HCT116 (cell line): ENCODE data around the gene CCDC160. TPM values are rescaled to one million over a fixed set of nuclear protein-coding genes. Genes with fewer than 3 reads are reported as not detected.

Source experiments
- ATAC-seq: fragments of 200-7000 bp; cut with Tn5 transposase; 2 replicates; pipeline ENCODE4 v1.9.1; 2020; ENCODE audit warnings: mild to moderate bottlenecking, moderate library complexity
- BruUV-seq: library from RNA; stranded (reverse); fragments of 400-500 nt; replicated peaks from 2 replicates; lab custom pipeline; 2021; lab: Mats Ljungman, UMichigan
- CTCF ChIA-PET: fragments of 300-600 bp; sonication (Branson Sonifier 250); formaldehyde crosslinking; loops from one replicate; lab custom pipeline; 2021; ENCODE audit warnings: antibody characterized with exemption; lab: Charles Lee
- POLR2A ChIA-PET: fragments of 300-600, 350-600 bp; sonication (Branson Sonifier 250); formaldehyde crosslinking; loops from one replicate; lab custom pipeline; 2021; ENCODE audit warnings: antibody characterized with exemption; lab: Charles Lee
- RAD21 ChIA-PET, 2 experiments: fragments of 300-600 bp; sonication (Branson Sonifier 250); formaldehyde crosslinking; loops; one replicate each; lab custom pipeline; 2023; ENCODE audit warnings: low total read pairs in 2 of 2; ENCODE audit not compliant: uncharacterized antibody in 2 of 2, unreplicated experiment in 2 of 2, low non-redundant PET in 1 of 2; lab: Charles Lee
- DNase-seq: peaks from one replicate; pipeline ENCODE4 v3.0.0-alpha.2; 2010; ENCODE audit warnings: low read depth, low spot score
- H2AFZ ChIP-seq: fragments of 200-600 bp; shearing (Covaris generic), sonication (generic); 2 replicates; pipeline ENCODE4 v1.6.1; 2017; ENCODE audit warnings: low read depth, mixed run types, mixed read lengths, antibody characterized with exemption, low read length; ENCODE audit not compliant: poor library complexity, severe bottlenecking
- H3K27ac ChIP-seq: 2 replicates; pipeline ENCODE4 v1.5.1; 2012; ENCODE audit warnings: low read depth, low read length
- H3K27me3 ChIP-seq: fragments of 200-600 bp; sonication (generic); 2 replicates; pipeline ENCODE4 v1.6.1; 2016; ENCODE audit warnings: mixed run types, low read length, mixed read lengths; ENCODE audit not compliant: insufficient read depth
- H3K36me3 ChIP-seq, 2 experiments: fragments of 200-500 bp in 1 of 2; fragments of 200-600 bp in 1 of 2; sonication (Bioruptor generic) in 1 of 2; sonication (generic) in 1 of 2; 2 replicates each; pipeline versions ENCODE4 v1.5.1 to v1.6.1; 2014 to 2016; ENCODE audit warnings: low read length in 2 of 2, inconsistent platforms in 1 of 2, mixed read lengths in 1 of 2, mixed run types in 1 of 2; ENCODE audit not compliant: insufficient read depth in 2 of 2, control insufficient read depth in 1 of 2
- H3K4me1 ChIP-seq, 2 experiments: fragments of 200-600 bp in 1 of 2; sonication (generic) in 1 of 2; 2 replicates each; pipeline versions ENCODE4 v1.5.1 to v1.6.1; 2012 to 2017; ENCODE audit warnings: low read length in 2 of 2, inconsistent platforms in 1 of 2, mild to moderate bottlenecking in 1 of 2, mixed read lengths in 1 of 2, mixed run types in 1 of 2, moderate library complexity in 1 of 2; ENCODE audit not compliant: insufficient read depth in 2 of 2, control insufficient read depth in 1 of 2
- H3K4me2 ChIP-seq: fragments of 200-600 bp; sonication (generic); 2 replicates; pipeline ENCODE4 v1.6.1; 2017; ENCODE audit warnings: mixed run types, low read length, mixed read lengths
- H3K4me3 ChIP-seq, 2 experiments: fragments of 200-600 bp in 1 of 2; sonication (generic) in 1 of 2; replicated peaks in 1 of 2; 2 replicates each; pipeline ENCODE4 v1.5.1; 2011 to 2016; ENCODE audit warnings: low read length in 2 of 2, control low read depth in 1 of 2, low read depth in 1 of 2, mild to moderate bottlenecking in 1 of 2, mixed read lengths in 1 of 2, mixed run types in 1 of 2
- H3K79me2 ChIP-seq: fragments of 200-600 bp; sonication (generic); 2 replicates; pipeline ENCODE4 v1.6.1; 2017; ENCODE audit warnings: mild to moderate bottlenecking, mixed run types, low read length, moderate library complexity, mixed read lengths; ENCODE audit not compliant: insufficient read depth
- H3K9ac ChIP-seq: fragments of 200-600 bp; sonication (generic); 2 replicates; pipeline ENCODE4 v1.6.1; 2016; ENCODE audit warnings: low read length, mixed read lengths
- H3K9me2 ChIP-seq: fragments of 200-600 bp; sonication (generic), shearing (Covaris generic); 2 replicates; pipeline ENCODE4 v1.6.1; 2017; ENCODE audit warnings: mixed run types, mild to moderate bottlenecking, moderate library complexity; ENCODE audit not compliant: insufficient read depth
- H3K9me3 ChIP-seq, 2 experiments: fragments of 200-500 bp in 1 of 2; fragments of 200-600 bp in 1 of 2; sonication (Bioruptor generic) in 1 of 2; sonication (generic) in 1 of 2; 2 replicates each; pipeline ENCODE4 v1.6.1; 2014 to 2017; ENCODE audit warnings: low read length in 2 of 2, mixed read lengths in 2 of 2, inconsistent platforms in 1 of 2, low read depth in 1 of 2, mild to moderate bottlenecking in 1 of 2, mixed run types in 1 of 2, moderate library complexity in 1 of 2; ENCODE audit not compliant: control insufficient read depth in 1 of 2, insufficient read depth in 1 of 2
- H4K20me1 ChIP-seq: fragments of 200-600 bp; sonication (generic), shearing (Covaris generic); 2 replicates; pipeline ENCODE4 v1.6.1; 2017; ENCODE audit warnings: mixed run types, mild to moderate bottlenecking, moderate library complexity; ENCODE audit not compliant: insufficient read depth
- CBX3 ChIP-seq: IDR thresholded peaks from 2 replicates; pipeline ENCODE4 v1.6.1; 2012; ENCODE audit warnings: low read depth
- EGR1 ChIP-seq: IDR thresholded peaks from 2 replicates; pipeline ENCODE4 v1.6.1; 2012; ENCODE audit warnings: low read depth
- EZH2phosphoT487 ChIP-seq: fragments of 200-600 bp; IDR thresholded peaks from 2 replicates; pipeline ENCODE4 v1.6.1; 2018; ENCODE audit warnings: antibody characterized with exemption, borderline replicate concordance
- POLR2A ChIP-seq: IDR thresholded peaks from 2 replicates; pipeline ENCODE4 v1.7.0; 2011; ENCODE audit warnings: borderline replicate concordance; ENCODE audit not compliant: insufficient read depth, insufficient read length; ENCODE audit errors: extremely low read depth
- RAD21 ChIP-seq: IDR thresholded peaks from 2 replicates; pipeline ENCODE4 v1.6.1; 2012; ENCODE audit warnings: low read depth, mild to moderate bottlenecking
- SIN3A ChIP-seq: IDR thresholded peaks from 2 replicates; pipeline ENCODE4 v1.6.1; 2012; ENCODE audit warnings: low read depth
- SRF ChIP-seq: IDR thresholded peaks from 2 replicates; pipeline ENCODE4 v1.6.1; 2012; ENCODE audit warnings: low read depth
- ZFX ChIP-seq: fragments of 450-650 bp; IDR thresholded peaks from 2 replicates; pipeline ENCODE4 v1.6.1; 2017
- ZNF274 ChIP-seq: fragments of 200-500 bp; sonication (Bioruptor generic); IDR thresholded peaks from 2 replicates; pipeline ENCODE4 v1.6.1; 2014; ENCODE audit warnings: mild to moderate bottlenecking, low read depth, low read length, inconsistent platforms
- intact Hi-C: fragments of 100-400 bp; cut with micrococcal nuclease; formaldehyde crosslinking; loops from 2 replicates; pipeline ENCODE4 v1.10.0; 2022
- total RNA-seq: library from RNA; stranded (reverse); gene quantifications from one replicate; pipeline ENCODE4 v1.2.1, GENCODE V29; 2021; ENCODE audit not compliant: unreplicated experiment
- TF ChIP-seq, protein P1 (sequence below): IDR thresholded peaks from 2 replicates; pipeline ENCODE4 v1.6.1; 2011; ENCODE audit warnings: mild to moderate bottlenecking, low read length, moderate library complexity; ENCODE audit not compliant: insufficient replicate concordance; ENCODE audit errors: extremely low read depth
- TF ChIP-seq, protein P2 (sequence below): IDR thresholded peaks from 2 replicates; pipeline ENCODE4 v1.6.1; 2012

CCDC160 gene
- total RNA-seq, 1 experiment from 2014 or later, result not detected

DNA sequence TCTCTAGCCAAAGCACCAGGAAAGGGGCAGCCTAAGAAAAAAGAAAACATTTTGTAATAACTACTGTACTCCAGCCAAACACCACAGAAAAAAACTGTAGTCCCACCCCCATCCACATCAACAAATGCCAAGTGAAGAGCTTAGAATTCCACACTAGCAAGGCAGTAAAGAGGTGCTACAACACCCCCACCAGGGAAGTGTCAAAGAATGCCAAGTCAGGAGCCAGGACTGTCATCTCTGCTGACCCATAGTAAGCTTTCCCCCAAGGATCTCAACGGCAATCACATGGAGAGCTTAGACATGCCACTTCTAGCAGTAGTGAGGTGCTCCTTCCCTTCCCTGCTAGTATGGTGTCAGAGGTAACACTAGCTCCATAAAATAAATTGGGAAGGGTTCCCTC lies 34.4 kb upstream of the CCDC160 start:
- intact Hi-C loops, result no loop called here
- no peaks in the 10 kb centered on the region for H3K9me2 ChIP-seq
- no peaks in the 10 kb centered on the region for H3K27me3 ChIP-seq
- CTCF ChIA-PET, result no interaction called here
- no peaks in the 10 kb centered on the region for H3K36me3 ChIP-seq
- no TSS peak for BruUV-seq
- no peak overlapping the region for H3K27ac ChIP-seq
- RAD21 ChIA-PET, result no interaction called here
- no peak overlapping the region for H3K4me2 ChIP-seq
- no peaks in the 10 kb centered on the region for H3K9me3 ChIP-seq
- no peaks in the 10 kb centered on the region for H4K20me1 ChIP-seq
- H3K4me3 ChIP-seq, result no peak overlapping the region
- no peaks in the 10 kb centered on the region for H3K4me1 ChIP-seq
- ATAC-seq (no peak), DNase-seq (no peak)
- H2AFZ ChIP-seq, result no peak overlapping the region
- TF ChIP-seq, protein P1, sequence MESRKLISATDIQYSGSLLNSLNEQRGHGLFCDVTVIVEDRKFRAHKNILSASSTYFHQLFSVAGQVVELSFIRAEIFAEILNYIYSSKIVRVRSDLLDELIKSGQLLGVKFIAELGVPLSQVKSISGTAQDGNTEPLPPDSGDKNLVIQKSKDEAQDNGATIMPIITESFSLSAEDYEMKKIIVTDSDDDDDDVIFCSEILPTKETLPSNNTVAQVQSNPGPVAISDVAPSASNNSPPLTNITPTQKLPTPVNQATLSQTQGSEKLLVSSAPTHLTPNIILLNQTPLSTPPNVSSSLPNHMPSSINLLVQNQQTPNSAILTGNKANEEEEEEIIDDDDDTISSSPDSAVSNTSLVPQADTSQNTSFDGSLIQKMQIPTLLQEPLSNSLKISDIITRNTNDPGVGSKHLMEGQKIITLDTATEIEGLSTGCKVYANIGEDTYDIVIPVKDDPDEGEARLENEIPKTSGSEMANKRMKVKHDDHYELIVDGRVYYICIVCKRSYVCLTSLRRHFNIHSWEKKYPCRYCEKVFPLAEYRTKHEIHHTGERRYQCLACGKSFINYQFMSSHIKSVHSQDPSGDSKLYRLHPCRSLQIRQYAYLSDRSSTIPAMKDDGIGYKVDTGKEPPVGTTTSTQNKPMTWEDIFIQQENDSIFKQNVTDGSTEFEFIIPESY, result no peak
- no peak for TF ChIP-seq CBX3
- TF ChIP-seq EZH2phosphoT487, result no peak
- TF ChIP-seq ZNF274, result no peak
- TF ChIP-seq ZFX, result no peak
- TF ChIP-seq SRF, result no peak
- TF ChIP-seq SIN3A, result no peak
- no peak overlapping the region for H3K9ac ChIP-seq
- POLR2A ChIA-PET, result no interaction called here
- H3K79me2 ChIP-seq, result no peaks in the 10 kb centered on the region

DNA sequence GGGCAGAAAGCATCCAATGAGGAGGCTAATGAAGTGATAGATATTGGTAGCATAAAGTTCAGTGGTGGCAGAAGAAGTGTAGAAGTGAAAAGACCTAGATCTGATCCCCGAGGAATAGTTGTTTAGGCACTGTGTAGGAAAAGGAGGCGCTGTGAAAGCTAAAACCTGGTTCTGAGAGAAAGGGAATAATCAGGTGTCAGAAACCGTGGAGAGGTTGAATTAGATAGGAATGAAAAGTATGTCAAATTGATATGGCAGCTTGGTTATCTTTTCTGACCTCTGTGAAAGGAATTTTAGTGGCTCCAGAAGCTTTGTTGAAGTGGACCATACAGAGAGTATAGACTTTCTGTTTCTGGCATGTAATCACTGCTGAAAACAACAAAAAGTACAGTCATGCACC lies 30.8 kb upstream of the CCDC160 start:
- no peaks in the 10 kb centered on the region for H3K4me1 ChIP-seq
- H3K27me3 ChIP-seq, result no peaks in the 10 kb centered on the region
- no peak overlapping the region for H3K27ac ChIP-seq
- ChIA-PET RAD21 (no interaction called here), CTCF (no interaction called here), POLR2A (no interaction called here)
- H3K4me3 ChIP-seq, result no peak overlapping the region
- no peak for DNase-seq
- H3K4me2 ChIP-seq, result no peak overlapping the region
- ATAC-seq, result no peak
- TF ChIP-seq, protein P2, sequence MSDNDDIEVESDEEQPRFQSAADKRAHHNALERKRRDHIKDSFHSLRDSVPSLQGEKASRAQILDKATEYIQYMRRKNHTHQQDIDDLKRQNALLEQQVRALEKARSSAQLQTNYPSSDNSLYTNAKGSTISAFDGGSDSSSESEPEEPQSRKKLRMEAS, result no peak
- TF ChIP-seq ZNF274, result no peak
- TF ChIP-seq RAD21, result no peak
- TF ChIP-seq POLR2A, result no peak
- no peak for TF ChIP-seq SIN3A
- no peak for TF ChIP-seq EGR1
- H3K79me2 ChIP-seq, result no peaks in the 10 kb centered on the region
- no peaks in the 10 kb centered on the region for H3K9me3 ChIP-seq
- no peaks in the 10 kb centered on the region for H4K20me1 ChIP-seq
- H3K36me3 ChIP-seq, result no peaks in the 10 kb centered on the region
- no TSS peak for BruUV-seq
- no peak overlapping the region for H3K9ac ChIP-seq
- no peaks in the 10 kb centered on the region for H3K9me2 ChIP-seq
- H2AFZ ChIP-seq, result no peak overlapping the region
- intact Hi-C loops, result no loop called here
